ENCODE results near the gene MAPK1. TPM values are rescaled to one million over a fixed set of nuclear protein-coding genes. Genes with fewer than 3 reads are reported as not detected.
"Not testable (repeated sequence)": the region's sequence is repeated elsewhere in the genome, so short reads cannot be mapped to it uniquely, and the experiment has no call there.

MAPK1 gene
- total RNA-seq, 1 donor from 2014 or later = 37.2 TPM

- no peaks in the 10 kb centered on the region for H3K27me3 ChIP-seq (ENCODE audit: control insufficient read depth, insufficient read depth, low read length)
- H3K36me3 ChIP-seq (ENCODE audit: control insufficient read depth, insufficient read depth, low read length) = no peaks in the 10 kb centered on the region
- DNase-seq (ENCODE audit: low read depth) = no peak
- TF ChIP-seq CTCF (IDR thresholded peaks at IDR 0.05; ENCODE audit: insufficient read depth, low read length, poor library complexity, severe bottlenecking) = no peak
- H3K4me3 ChIP-seq (ENCODE audit: low read depth, low read length) = no peak overlapping the region
Observed at GRCh38 chr22:21827628-21828267, 39.7 kb downstream of the MAPK1 start.

GRCh38 chr22:21826204-21826603 lies 41.2 kb downstream of the MAPK1 start:
- DNase-seq (ENCODE audit: low read depth) = no peak
- H3K27me3 ChIP-seq (ENCODE audit: control insufficient read depth, insufficient read depth, low read length) = no peaks in the 10 kb centered on the region
- H3K36me3 ChIP-seq (ENCODE audit: control insufficient read depth, insufficient read depth, low read length) = no peaks in the 10 kb centered on the region
- TF ChIP-seq CTCF (IDR thresholded peaks at IDR 0.05; ENCODE audit: insufficient read depth, low read length, poor library complexity, severe bottlenecking) = no peak
- no peak overlapping the region for H3K4me3 ChIP-seq (ENCODE audit: low read depth, low read length)

GRCh38 chr22:21824962-21825361 lies 42.5 kb downstream of the MAPK1 start:
- H3K4me3 ChIP-seq (ENCODE audit: low read depth, low read length); H3K36me3 ChIP-seq (ENCODE audit: control insufficient read depth, insufficient read depth, low read length); DNase-seq (ENCODE audit: low read depth); H3K27me3 ChIP-seq (ENCODE audit: control insufficient read depth, insufficient read depth, low read length): not testable (repeated sequence)

- H3K36me3 ChIP-seq (ENCODE audit: control insufficient read depth, insufficient read depth, low read length) = no peaks in the 10 kb centered on the region
- DNase-seq (ENCODE audit: low read depth) = no peak
- H3K27me3 ChIP-seq (ENCODE audit: control insufficient read depth, insufficient read depth, low read length) = no peaks in the 10 kb centered on the region
- no peak overlapping the region for H3K4me3 ChIP-seq (ENCODE audit: low read depth, low read length)
- no peak for TF ChIP-seq CTCF (IDR thresholded peaks at IDR 0.05; ENCODE audit: insufficient read depth, low read length, poor library complexity, severe bottlenecking)
Observed at GRCh38 chr22:21824445-21824912, 43.0 kb downstream of the MAPK1 start.

GRCh38 chr22:21823740-21824444 lies 43.6 kb downstream of the MAPK1 start:
- no peak for DNase-seq (ENCODE audit: low read depth)
- no peak overlapping the region for H3K4me3 ChIP-seq (ENCODE audit: low read depth, low read length)
- no peaks in the 10 kb centered on the region for H3K27me3 ChIP-seq (ENCODE audit: control insufficient read depth, insufficient read depth, low read length)
- H3K36me3 ChIP-seq (ENCODE audit: control insufficient read depth, insufficient read depth, low read length) = no peaks in the 10 kb centered on the region
- no peak for TF ChIP-seq CTCF (IDR thresholded peaks at IDR 0.05; ENCODE audit: insufficient read depth, low read length, poor library complexity, severe bottlenecking)

GRCh38 chr22:21819183-21819770 lies 48.2 kb downstream of the MAPK1 start:
- Histone ChIP-seq H3K27me3 (ENCODE audit: control insufficient read depth, insufficient read depth, low read length) (no peaks in the 10 kb centered on the region), H3K36me3 (ENCODE audit: control insufficient read depth, insufficient read depth, low read length) (no peaks in the 10 kb centered on the region), H3K4me3 (ENCODE audit: low read depth, low read length) (no peak overlapping the region)
- no peak for DNase-seq (ENCODE audit: low read depth)
- TF ChIP-seq CTCF (IDR thresholded peaks at IDR 0.05; ENCODE audit: insufficient read depth, low read length, poor library complexity, severe bottlenecking) = no peak

All from kidney epithelial cell (primary cell).